Uterus (tissue), 2 donors: ENCODE results near the gene KCNH2.

Source experiments
- POLR2A ChIP-seq, 2 donors: fragments of 450-650 bp; IDR thresholded peaks; one replicate each; pipeline ENCODE4 v1.6.1; 2016; ENCODE audit warnings: antibody characterized with exemption in 2 of 2, mild to moderate bottlenecking in 1 of 2, moderate library complexity in 1 of 2
- TF ChIP-seq, protein P1 (sequence below), 4 experiments: fragments of 200-600 bp in 2 of 4; fragments of 450-650 bp in 2 of 4; sonication (generic) in 2 of 4; IDR thresholded peaks; one replicate each; pipeline ENCODE4 v1.5.1; 2016 to 2019; ENCODE audit warnings: antibody characterized with exemption in 4 of 4, mild to moderate bottlenecking in 2 of 4, moderate library complexity in 1 of 4

DNA sequence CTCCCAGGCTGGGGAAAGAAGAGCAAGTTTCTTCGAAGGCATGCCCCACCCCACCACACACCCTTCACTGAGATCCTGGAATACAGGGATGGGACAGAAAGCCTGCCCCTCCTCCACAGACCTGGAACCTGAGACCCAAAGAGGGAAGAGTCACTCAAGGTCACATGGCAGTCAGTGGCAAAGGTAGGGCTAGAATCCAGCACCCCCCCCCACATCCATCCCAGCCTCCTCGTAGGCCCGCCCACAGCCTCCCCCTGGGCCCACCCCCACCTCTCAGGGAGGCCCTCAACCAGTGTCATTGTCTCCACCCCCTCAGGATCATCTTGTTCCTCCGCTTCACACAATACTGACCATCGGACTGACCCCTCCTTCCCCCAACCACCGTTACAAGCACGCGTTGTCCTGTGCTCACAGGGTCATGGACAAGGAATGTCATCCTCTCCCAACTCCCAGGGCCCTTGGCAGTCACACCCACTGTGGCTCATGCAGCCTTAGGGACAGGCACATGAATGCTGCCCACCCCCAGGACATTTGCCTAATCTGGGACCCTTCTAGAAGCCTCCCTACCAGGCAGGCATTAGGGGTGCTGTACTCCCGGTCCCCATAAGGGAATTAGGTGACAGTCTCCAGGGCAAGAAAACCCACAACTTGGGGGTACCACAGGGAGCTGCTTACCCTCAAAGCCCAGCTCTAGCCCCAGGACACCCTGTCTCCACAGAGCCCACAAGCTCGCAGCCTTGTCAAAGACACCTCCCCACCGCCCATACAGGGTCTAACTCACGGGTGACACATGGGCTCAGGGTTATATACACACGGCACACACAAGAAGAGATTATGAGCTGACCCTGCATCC is 1.4 kb downstream of the KCNH2 start:
- TF ChIP-seq, protein P1, sequence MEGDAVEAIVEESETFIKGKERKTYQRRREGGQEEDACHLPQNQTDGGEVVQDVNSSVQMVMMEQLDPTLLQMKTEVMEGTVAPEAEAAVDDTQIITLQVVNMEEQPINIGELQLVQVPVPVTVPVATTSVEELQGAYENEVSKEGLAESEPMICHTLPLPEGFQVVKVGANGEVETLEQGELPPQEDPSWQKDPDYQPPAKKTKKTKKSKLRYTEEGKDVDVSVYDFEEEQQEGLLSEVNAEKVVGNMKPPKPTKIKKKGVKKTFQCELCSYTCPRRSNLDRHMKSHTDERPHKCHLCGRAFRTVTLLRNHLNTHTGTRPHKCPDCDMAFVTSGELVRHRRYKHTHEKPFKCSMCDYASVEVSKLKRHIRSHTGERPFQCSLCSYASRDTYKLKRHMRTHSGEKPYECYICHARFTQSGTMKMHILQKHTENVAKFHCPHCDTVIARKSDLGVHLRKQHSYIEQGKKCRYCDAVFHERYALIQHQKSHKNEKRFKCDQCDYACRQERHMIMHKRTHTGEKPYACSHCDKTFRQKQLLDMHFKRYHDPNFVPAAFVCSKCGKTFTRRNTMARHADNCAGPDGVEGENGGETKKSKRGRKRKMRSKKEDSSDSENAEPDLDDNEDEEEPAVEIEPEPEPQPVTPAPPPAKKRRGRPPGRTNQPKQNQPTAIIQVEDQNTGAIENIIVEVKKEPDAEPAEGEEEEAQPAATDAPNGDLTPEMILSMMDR (IDR thresholded peaks at IDR 0.05), result no peak
- no peak for TF ChIP-seq POLR2A (IDR thresholded peaks at IDR 0.05)
